T-helper 2 cell treated with Interferon-gamma antibody and Interleukin-4, amounts not matched to agents 100 ng/mL and 5 ng/mL, for 36 hours (primary cell): ENCODE measurements around the gene YWHAQ. TPM values are rescaled to one million over a fixed set of nuclear protein-coding genes. Genes with fewer than 3 reads are reported as not detected.

Source experiments
- intact Hi-C: fragments of 100-400 bp; cut with micrococcal nuclease; formaldehyde crosslinking; loops from one replicate; pipeline ENCODE4 v1.15.1; 2023
- total RNA-seq: library from RNA; stranded (reverse); gene quantifications from 2 replicates; pipeline ENCODE4 v1.2.3, GENCODE V29; 2022

The YWHAQ gene
- total RNA-seq, 1 donor from 2014 or later: 286 TPM

DNA sequence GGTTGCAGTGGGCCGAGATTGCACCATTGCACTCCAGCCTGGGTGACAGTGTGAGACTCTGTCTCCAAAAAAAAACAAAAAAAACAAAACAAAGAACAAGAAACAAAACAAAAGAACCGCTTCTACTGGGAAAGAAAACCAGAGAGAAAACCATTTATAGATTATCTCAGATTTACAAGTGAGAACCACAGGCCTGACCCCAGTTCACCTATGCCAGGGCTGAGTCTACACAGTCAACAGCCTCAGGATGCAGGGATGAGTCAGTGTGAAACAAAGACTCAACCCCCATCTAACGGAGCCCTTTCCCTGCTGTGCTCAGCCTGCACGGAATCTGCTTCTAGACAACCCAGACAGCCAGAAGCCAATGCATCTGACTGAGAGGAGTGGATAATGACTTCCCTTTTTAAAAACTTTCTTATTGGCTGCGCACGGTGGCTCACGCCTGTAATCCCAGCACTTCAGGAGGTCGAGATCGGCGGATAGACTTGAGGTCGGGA lies 25.5 kb upstream of the YWHAQ start:
- intact Hi-C loops: loop anchor here (1.0 to 5.0 kb wide), 4 partner anchors 24 to 126 kb away; no protein-coding TSS in a partner anchor

DNA sequence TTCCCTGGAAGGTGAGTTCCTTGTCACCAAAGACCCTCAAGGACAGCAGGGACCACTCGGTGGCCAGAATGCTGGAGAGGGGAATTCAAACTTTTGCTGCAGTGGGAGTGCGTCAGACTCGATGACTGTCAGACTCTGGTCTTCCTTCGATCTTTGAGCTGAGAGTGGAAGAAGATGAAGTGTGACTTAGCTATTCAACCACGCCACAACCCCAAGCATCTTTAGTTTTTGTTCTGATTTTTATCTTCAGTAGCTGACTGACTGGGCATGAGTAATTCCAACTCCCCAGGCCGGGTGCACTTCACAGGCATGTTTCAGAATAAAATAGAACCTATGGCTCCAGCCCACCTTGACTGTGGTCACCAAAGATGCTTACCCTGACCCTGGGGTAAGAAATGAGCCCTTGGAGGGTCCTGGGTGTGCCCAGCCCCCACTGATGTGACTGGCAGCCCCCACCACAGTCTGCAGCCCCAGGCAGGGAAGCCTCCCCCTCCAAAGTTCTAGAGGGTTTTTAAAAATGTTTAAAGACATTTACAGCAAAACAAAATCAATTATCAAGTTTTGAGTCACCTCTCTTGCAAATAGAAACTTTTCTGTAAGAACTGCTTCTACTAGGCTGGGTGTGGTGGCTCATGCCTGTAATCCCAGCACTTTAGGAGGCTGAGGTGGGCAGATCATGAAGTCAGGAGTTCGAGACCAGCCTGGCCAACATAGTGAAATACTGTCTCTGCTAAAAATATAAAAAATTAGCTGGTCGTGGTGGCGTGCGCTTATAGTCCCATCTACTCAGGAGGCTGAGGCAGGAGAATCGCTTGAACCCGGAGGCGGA lies 24.9 kb upstream of the YWHAQ start:
- intact Hi-C loops: loop anchor here (1.0 to 5.0 kb wide), 7 partner anchors 14 to 127 kb away; no protein-coding TSS in a partner anchor

DNA sequence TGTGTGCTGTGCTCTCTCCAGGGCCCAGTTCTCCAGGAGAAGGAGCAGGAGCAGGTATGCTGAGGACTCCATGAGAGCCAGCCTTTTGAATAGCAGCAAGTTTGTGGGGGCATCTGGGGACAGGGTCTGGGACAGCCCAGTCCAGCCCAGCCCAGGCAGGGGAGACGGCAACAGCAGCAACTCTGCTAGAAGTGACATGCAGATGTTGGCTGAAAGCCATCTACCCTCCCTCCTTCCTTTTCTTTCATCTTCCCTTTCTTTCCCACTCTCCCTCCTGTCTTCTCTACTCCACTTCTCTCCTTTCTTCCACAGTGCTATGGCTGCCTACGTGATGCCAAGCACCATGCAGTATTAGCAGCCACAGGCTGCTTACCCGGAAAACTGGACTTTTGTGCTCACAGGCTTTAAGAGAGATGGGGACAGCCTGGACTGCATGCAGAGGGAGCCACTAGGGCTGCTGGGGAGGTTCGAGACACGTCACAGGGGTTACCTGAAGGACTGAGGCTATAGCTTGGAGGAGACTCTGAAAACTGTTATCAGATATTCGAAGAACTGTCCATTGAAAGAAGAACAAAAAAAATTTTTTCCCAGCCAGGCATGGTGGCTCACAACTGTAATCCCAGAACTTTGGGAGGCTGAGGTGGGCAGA lies 23.8 kb upstream of the YWHAQ start:
- intact Hi-C loops: loop anchor here (1.0 to 5.0 kb wide), 4 partner anchors 13 to 128 kb away; no protein-coding TSS in a partner anchor

GRCh38 chr2:9653485-9654271 lies 22.9 kb upstream of the YWHAQ start:
- intact Hi-C loops: loop anchor here (2.0 kb wide), 1 partner anchor 59 kb away; no protein-coding TSS in a partner anchor

DNA sequence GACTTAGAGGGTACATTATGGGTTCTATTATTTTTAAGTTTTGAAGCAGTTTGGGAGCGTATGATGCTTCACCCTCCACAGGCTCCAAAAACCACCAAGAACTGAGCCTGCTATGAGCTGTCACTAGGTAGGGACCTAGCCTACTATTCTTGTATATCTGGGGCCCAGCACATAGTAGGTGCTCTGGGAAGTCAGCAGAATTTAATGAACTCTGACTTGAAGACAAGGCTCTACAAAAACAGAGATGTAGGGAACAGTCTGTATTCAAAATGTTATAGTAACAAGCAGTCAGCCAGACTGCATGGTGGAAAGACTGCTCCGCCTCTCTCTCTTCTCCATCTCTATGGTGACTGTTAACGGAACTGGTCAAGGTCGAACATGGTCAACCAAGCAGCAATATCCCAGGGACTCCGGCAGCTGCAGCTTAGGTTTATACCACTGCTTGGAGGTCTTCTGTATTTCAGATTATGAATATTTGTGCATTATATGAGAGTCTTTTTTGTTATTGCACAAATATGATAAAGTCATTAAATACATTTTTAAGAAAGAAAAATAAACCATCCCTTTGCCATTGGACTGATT lies 22.2 kb upstream of the YWHAQ start:
- intact Hi-C loops: no loop called here

DNA sequence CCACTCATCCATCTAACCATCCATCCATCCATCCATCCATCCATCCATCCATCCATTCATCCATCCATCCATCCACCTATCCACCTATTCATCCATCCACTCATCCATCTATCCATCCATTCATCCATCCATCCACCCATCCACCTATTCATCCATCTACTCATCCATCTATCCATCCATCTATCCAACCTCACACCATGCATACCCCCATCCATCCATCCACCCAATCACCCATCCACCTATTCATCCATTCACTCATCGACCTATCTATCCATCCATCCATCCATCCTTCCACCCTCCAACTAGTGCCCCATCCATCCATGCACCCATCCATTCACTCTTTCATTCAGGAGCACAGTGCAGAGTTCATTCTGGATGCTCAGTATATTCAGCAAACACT lies 21.5 kb upstream of the YWHAQ start:
- intact Hi-C loops: no loop called here

DNA sequence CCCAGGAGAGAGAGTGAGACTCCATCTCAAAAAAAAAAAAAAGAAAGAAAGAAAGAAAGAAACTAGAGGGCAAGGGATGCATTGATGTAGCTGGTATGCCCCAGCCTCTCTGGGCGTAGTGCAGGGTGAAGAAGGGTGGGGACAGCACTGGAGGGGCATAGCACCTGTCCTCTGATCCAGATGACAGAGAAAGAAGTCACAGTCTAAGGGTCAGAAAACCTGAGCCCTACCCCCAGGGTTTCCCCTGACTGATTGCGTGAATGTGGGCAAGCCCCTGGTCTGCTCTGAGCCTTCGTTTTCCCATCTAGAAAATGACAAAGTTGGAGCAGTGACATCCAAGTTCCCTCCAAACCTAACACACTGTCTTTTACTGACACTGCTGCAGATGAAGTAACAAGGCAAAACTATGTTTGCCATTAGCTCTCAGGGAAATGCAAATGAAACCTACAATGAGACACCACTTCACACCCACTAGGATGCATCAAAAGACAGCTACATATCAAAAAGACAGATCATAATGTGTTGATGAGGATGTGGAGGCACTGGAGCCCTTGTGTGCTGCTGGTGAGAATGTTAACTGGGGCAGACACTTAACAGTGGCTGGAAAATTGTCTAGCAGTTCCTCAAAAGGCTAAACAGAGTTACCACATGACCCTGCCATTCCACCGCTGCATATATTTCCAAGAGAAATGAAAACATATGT lies 19.5 kb upstream of the YWHAQ start:
- intact Hi-C loops: no loop called here

GRCh38 chr2:9649261-9649660 lies 18.5 kb upstream of the YWHAQ start:
- intact Hi-C loops: no loop called here

GRCh38 chr2:9648821-9649220 lies 18.0 kb upstream of the YWHAQ start:
- intact Hi-C loops: no loop called here

DNA sequence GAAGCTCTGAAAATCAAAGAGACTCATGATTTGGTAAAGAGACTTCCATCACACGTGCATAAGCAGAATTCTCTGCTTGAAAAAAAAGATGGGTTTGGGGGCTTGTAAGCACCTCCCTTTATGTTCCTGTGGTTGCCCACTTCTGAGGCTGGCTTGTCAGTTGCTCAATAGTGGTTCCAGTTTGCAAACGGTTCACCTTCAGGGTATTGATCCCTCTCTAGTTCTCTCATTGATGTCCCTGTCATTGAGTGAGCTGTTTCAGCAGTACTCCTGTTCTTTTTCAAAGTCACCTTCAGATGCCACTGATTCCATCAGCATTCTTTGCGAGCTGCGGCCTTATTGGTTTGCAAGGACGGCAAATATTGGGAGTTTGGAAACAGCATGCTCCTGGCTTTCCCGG lies 17.1 kb upstream of the YWHAQ start:
- intact Hi-C loops: no loop called here

- intact Hi-C loops: no loop called here
Measured at GRCh38 chr2:9646196-9647030, 15.6 kb upstream of the YWHAQ start.

- intact Hi-C loops: no loop called here
Measured at GRCh38 chr2:9644603-9645002, 13.8 kb upstream of the YWHAQ start.

DNA sequence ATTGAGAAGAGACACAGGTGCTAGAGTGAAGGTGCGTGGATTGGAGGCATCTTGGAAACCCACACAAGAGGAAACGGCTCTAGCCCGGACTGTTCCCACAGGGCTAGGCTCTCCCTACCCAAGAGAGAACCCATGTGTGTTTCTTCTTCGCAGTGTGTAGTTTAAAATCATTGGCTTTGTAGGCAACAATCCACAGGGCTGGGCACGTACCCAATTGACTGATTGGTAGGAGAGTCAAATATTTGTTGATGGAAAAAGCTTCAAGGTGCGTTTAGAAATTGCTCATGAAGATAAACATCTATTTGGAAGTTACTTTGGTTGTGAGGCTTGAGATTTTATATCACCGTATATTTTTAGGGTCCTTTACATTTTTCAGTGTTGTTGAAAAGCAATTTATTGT lies 13.2 kb upstream of the YWHAQ start:
- intact Hi-C loops: no loop called here

DNA sequence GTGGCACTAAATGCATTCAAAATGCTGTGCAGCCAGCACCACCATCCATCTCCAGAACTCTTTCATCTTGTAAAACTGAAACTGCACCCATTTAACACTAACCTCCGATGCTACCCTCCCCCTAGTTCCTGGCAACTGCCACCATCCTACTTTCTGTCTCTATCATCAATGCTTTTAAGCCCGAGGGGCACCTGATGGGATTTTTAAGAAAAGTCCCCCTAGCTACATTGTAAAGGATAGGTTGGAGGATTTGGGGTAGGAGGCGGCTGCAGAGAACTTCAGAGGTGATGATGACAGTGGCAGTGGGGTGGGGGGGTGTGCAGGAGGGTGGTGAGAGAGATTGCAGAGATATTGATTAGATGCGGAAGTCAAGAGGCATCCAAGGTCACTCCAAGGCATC lies 10.8 kb upstream of the YWHAQ start:
- intact Hi-C loops: loop anchor here (1.0 kb wide), 1 partner anchor 14 kb away; no protein-coding TSS in a partner anchor

- intact Hi-C loops: loop anchor here (1.0 kb wide), 1 partner anchor 15 kb away; no protein-coding TSS in a partner anchor
Measured at GRCh38 chr2:9640403-9641104, 9.8 kb upstream of the YWHAQ start.

- intact Hi-C loops: no loop called here
Measured at GRCh38 chr2:9639740-9640343, 9.0 kb upstream of the YWHAQ start.

- intact Hi-C loops: no loop called here
Measured at GRCh38 chr2:9639000-9639602, 8.3 kb upstream of the YWHAQ start.

DNA sequence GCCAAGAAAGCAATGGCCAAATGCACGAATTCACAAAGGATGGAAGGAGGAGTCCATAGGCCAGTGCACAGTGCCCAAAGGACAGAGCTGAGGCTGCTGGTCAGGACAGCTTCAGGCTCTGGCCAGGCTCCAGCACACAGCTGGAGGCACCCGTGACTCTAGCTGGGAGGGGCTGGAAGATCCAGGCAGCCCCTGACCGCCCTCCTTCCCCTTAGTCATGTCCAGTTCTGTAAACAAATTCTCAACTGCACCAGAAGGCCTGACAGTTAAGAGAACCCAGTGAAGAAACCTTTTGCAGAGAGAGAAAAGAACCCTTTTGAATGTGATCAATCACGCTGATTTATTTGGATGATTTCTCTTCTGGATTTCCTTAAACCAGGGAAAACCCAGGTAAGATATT lies 7.7 kb upstream of the YWHAQ start:
- intact Hi-C loops: no loop called here
